Measurements from ENCODE around the gene NEU1.

DNA sequence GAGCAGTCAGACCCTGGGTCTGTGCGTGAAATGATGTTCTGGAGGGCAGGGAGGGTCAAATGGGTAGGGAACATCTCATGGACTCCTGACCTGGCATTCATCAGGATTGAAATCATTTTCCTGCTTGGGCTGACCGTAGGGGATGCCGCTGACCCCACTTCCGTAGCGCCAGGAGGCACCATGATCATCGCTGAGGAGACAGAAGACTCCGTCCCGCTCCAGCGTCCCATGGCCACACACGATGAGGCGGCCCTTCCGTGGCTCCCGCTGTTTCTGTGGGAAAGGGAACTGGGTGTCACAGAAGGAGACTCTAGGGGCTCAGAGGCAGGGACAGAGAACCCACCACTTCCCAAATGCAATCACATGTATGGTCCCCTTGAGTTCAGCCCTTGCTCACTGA is 2.3 kb downstream of the NEU1 start:
- TF ChIP-seq GABPA (IDR thresholded peaks at IDR 0.05 in 1 of 2, conservative IDR thresholded peaks at IDR 0.05 in 1 of 2), result no peak
- no peak for TF ChIP-seq RXRA (IDR thresholded peaks at IDR 0.05)
- TF ChIP-seq, protein P1, sequence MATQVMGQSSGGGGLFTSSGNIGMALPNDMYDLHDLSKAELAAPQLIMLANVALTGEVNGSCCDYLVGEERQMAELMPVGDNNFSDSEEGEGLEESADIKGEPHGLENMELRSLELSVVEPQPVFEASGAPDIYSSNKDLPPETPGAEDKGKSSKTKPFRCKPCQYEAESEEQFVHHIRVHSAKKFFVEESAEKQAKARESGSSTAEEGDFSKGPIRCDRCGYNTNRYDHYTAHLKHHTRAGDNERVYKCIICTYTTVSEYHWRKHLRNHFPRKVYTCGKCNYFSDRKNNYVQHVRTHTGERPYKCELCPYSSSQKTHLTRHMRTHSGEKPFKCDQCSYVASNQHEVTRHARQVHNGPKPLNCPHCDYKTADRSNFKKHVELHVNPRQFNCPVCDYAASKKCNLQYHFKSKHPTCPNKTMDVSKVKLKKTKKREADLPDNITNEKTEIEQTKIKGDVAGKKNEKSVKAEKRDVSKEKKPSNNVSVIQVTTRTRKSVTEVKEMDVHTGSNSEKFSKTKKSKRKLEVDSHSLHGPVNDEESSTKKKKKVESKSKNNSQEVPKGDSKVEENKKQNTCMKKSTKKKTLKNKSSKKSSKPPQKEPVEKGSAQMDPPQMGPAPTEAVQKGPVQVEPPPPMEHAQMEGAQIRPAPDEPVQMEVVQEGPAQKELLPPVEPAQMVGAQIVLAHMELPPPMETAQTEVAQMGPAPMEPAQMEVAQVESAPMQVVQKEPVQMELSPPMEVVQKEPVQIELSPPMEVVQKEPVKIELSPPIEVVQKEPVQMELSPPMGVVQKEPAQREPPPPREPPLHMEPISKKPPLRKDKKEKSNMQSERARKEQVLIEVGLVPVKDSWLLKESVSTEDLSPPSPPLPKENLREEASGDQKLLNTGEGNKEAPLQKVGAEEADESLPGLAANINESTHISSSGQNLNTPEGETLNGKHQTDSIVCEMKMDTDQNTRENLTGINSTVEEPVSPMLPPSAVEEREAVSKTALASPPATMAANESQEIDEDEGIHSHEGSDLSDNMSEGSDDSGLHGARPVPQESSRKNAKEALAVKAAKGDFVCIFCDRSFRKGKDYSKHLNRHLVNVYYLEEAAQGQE (IDR thresholded peaks at IDR 0.05), result no peak
- TF ChIP-seq TAF1 (conservative IDR thresholded peaks at IDR 0.05), result no peak
- no peak for TF ChIP-seq SP1 (IDR thresholded peaks at IDR 0.05)
- TF ChIP-seq, protein P2, sequence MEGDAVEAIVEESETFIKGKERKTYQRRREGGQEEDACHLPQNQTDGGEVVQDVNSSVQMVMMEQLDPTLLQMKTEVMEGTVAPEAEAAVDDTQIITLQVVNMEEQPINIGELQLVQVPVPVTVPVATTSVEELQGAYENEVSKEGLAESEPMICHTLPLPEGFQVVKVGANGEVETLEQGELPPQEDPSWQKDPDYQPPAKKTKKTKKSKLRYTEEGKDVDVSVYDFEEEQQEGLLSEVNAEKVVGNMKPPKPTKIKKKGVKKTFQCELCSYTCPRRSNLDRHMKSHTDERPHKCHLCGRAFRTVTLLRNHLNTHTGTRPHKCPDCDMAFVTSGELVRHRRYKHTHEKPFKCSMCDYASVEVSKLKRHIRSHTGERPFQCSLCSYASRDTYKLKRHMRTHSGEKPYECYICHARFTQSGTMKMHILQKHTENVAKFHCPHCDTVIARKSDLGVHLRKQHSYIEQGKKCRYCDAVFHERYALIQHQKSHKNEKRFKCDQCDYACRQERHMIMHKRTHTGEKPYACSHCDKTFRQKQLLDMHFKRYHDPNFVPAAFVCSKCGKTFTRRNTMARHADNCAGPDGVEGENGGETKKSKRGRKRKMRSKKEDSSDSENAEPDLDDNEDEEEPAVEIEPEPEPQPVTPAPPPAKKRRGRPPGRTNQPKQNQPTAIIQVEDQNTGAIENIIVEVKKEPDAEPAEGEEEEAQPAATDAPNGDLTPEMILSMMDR (IDR thresholded peaks at IDR 0.05; ENCODE audit: low read depth, low read length, missing input control), result no peak
- TF ChIP-seq RAD21 (IDR thresholded peaks at IDR 0.05), result no peak
- TF ChIP-seq, protein P3, sequence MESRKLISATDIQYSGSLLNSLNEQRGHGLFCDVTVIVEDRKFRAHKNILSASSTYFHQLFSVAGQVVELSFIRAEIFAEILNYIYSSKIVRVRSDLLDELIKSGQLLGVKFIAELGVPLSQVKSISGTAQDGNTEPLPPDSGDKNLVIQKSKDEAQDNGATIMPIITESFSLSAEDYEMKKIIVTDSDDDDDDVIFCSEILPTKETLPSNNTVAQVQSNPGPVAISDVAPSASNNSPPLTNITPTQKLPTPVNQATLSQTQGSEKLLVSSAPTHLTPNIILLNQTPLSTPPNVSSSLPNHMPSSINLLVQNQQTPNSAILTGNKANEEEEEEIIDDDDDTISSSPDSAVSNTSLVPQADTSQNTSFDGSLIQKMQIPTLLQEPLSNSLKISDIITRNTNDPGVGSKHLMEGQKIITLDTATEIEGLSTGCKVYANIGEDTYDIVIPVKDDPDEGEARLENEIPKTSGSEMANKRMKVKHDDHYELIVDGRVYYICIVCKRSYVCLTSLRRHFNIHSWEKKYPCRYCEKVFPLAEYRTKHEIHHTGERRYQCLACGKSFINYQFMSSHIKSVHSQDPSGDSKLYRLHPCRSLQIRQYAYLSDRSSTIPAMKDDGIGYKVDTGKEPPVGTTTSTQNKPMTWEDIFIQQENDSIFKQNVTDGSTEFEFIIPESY (IDR thresholded peaks at IDR 0.05), result no peak
- TF ChIP-seq YY1 (IDR thresholded peaks at IDR 0.05), result no peak
- TF ChIP-seq, protein P4, sequence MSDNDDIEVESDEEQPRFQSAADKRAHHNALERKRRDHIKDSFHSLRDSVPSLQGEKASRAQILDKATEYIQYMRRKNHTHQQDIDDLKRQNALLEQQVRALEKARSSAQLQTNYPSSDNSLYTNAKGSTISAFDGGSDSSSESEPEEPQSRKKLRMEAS (IDR thresholded peaks at IDR 0.05), result no peak
- TF ChIP-seq JUND (IDR thresholded peaks at IDR 0.05), result no peak
- TF ChIP-seq EGR1 (IDR thresholded peaks at IDR 0.05; ENCODE audit: low read depth in 2 of 2), result no peak
- no peak for TF ChIP-seq FOXA1 (IDR thresholded peaks at IDR 0.05)
